Left forelimb (tissue), 1 donor: ENCODE data around the gene AFDN.

Experiments
- DNase-seq: peaks from one replicate; pipeline ENCODE4 v3.0.0-alpha.2; 2018; ENCODE audit warnings: low spot score

Gene AFDN

DNA sequence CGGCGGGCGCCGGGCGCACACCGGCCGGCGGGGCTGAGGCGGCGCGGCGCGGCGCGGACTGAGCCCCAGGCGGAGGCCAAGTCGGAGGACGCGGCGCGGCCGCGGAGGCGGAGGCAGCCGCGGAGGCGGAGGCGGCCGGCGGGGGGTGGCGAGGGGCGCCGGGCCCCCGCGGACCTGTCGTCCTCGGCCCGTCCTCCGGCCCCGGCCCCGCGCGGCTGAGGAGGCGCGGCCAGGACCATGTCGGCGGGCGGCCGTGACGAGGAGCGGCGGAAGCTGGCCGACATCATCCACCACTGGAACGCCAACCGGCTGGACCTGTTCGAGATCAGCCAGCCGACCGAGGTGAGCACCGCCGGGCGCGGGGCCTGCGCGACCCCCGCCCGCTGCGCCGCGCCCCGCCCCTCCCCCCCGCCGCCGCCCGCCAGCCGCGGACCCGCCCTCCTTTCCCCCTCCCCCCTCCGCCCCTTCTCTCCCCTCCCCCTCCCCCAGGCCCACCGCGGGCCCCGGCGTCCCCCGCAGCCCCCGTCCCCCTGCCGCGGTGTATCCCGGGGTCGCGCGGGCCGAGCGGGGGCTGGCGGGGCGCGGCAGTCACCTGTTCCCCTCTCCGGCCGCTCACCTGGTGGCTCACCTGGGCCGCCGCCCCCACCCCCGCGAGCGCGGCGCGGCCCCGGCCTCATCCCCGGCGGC is at the start of gene AFDN:
Gene AFDN (plus strand): TSS at position 16 of the 687 bp plus-strand sequence. CDS start 222 bp downstream, at position 238.
- no peak for DNase-seq

DNA sequence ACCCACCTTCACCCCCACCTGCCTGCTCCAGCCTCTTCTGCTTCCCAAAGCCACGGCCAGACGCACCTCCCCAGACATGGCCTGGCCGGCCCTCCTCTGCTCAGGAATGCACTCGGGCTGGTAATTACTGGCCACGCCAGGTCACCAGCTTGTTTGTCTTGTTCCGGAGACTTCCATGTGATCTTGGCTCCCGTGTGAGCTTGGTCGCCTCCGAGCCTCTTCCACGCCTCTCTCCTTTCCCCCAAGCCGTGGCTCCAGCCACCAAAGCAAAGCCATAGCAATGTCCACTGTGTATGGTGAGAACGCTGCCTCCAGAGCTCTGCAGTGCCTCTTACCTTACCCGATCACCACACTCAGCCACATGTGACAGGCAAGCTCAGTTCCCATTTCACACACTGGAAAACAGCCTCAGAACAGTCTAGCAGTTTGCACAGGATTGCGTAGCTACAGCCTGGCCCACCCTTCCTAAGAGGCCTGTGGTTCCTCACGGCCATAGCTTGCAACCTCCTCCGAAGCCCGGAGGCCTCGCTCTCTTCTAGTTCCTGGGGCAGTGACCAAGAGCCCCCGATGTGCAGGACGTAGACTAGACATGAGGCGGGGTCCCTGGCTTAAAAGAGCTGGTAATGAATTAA is 48.1 kb upstream of the AFDN start:
- DNase-seq = peak; percentile 55

GRCh38 chr6:167779129-167779992 is 47.4 kb upstream of the AFDN start:
- peak; percentile 41 for DNase-seq

- DNase-seq = peak; percentile 45
These were observed 46.6 kb upstream of the AFDN start for GRCh38 chr6:167779993-167780655.

DNA sequence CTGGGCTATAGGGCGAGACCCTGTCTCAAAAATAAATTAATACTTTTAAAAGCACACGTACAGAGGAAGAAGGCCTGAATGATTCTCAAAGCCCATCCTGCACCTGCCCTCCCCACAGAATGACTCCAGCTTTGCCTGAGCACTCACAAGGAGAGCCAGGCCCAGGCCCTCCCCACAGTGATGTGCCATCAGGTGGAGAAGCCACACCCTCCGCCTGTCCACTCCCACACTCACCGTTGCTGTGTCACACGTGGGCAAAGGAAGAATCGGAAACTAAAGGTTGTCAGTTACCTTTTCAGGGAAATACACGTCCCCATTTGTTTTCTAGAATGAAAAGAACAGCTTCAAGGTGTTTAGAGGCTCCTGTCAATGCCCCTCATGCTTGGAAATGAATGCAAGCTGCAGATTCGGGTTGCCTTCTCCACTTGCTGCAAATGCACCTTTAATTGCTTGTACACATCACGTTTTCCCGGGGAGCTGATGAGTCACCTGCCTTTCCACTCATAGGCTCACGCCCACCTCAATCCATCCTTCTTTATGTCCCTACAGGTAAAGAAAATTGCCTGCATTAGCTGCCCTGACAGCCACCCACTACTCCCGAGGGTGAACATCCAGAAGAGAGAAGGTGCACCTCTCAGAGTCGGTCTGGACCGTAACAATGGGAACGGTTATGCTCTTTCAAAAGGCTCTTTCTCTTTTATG is 45.5 kb upstream of the AFDN start:
- DNase-seq = peak; percentile 18

DNA sequence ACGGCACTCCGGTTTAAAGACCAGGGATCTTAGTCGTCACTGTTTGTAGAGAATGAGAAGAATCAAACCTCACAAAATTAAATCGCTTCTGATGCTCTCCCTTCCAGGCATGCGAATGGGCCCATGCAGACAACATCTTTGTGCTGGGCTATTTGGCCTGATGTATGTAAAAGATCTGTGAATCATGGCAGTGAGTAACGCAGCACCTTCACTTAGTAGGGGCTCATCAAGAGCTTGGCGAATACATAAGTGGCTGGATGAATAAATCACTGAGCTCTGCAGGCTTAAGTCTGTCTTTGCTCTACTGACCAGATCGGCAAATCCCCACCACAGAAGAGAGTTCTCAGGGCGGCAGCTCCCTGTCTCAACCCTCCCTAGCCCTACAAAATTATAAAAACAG is 44.8 kb upstream of the AFDN start:
- DNase-seq = no peak

GRCh38 chr6:167782698-167783517 is 43.8 kb upstream of the AFDN start:
- peak; percentile 45 for DNase-seq

DNA sequence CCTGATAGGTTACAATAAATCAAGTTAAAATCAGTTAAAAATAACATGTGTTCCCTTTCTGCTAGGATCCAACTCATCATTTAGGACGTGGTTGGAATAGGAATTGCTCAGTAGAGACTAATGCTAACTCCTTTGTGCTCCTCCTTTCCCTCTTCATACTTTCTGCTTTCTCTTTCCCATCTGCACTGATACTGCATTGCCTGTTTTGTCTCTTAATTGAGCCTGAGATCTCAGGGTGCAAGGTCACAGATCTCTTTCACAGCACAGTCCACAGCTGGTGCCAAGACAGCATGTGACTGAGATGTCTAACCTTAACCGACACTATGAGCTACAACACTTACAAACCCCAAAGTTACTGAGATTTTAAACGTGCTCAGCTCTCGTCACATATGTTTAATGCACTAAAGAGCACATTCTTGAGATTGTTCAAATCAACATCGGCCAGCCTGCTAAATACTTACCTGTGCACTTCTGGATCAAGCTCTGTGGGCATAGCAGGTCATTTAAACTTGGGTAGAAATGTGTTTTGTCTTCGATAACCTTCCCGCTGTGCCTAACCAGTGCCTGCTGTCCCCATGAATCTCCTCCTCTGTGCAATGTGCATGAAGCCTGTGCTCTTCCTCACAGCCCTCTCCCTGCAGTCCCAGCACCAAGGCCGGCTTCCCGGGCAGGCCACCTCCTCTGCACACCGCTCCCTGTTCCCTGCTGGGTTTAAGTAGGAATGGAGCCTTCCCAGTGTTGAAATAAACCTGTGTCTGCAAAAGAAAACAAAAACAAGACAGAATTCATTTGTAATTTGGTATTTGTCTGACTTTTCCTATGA is 39.6 kb upstream of the AFDN start:
- no peak for DNase-seq

GRCh38 chr6:167787896-167788562 is 38.7 kb upstream of the AFDN start:
- DNase-seq = no peak

DNA sequence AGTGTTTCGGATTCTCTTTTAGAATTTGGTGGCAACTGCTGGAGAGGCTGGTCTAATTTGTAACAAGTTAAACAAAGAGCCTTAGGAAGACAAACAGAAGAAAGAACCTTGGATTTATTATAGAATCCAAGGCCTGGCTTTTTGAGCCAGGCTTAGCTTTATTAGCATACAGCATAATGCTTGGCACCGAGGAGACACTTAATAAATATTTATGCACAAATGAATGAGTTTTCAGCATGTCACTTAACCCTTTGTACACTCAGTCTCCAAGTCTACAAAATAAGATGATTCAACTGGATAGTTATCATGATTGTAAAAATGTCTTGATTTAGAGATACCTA is 38.2 kb upstream of the AFDN start:
- DNase-seq = no peak

DNA sequence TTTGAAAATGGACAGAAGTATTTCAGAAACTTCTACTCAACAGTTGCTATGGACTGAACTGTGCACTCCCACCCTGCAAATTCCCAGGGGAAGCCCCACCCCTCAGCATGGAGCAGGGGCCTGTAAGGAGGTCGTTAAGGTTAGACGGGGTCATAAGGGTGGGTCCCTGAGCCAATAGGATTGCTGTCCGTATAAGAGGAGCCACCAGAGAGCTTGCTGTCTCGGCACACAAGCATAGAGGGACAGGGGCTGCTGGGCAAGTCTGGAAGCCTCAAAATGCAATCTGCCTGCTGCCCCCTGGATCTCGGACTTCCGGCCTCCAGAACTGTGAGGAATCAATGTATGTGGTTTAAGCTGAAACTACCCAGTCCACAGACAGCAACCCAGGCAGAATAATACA is 37.4 kb upstream of the AFDN start:
- no peak for DNase-seq

GRCh38 chr6:167791091-167791779 is 35.5 kb upstream of the AFDN start:
- no peak for DNase-seq

DNA sequence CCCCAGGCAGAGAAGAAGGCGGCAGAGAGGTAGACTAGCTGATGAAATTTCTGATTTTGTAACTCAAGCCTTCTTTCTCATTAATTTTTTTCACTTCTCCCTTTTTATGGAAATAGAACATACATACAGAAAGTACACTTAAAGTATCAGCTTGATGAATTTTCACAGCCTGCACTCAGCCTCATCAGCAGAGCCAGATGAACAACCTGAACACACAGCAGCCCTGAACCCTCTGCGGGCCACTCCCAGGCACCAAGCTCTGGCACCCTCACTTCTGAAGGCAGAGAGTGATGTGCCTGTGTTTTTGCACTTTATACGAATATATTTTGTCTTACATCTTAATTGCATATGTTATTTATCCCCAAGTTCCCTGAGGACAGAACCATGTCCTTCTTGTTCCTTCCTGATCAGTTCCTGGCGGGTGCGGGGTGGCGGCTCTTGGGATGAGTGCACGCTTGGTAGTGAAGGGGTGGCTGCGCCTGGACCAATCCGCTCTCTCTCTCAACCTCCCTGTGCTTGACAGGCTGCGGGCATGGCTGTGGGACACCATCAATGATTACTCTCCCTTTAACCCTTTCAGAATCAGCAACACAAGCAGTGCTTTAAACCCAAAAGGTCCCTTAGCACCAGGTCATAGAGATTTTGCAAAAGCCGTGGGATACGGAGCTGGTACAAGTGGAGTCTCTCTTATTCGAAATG is 34.8 kb upstream of the AFDN start:
- no peak for DNase-seq

GRCh38 chr6:167793421-167793820 is 33.3 kb upstream of the AFDN start:
- no peak for DNase-seq

DNA sequence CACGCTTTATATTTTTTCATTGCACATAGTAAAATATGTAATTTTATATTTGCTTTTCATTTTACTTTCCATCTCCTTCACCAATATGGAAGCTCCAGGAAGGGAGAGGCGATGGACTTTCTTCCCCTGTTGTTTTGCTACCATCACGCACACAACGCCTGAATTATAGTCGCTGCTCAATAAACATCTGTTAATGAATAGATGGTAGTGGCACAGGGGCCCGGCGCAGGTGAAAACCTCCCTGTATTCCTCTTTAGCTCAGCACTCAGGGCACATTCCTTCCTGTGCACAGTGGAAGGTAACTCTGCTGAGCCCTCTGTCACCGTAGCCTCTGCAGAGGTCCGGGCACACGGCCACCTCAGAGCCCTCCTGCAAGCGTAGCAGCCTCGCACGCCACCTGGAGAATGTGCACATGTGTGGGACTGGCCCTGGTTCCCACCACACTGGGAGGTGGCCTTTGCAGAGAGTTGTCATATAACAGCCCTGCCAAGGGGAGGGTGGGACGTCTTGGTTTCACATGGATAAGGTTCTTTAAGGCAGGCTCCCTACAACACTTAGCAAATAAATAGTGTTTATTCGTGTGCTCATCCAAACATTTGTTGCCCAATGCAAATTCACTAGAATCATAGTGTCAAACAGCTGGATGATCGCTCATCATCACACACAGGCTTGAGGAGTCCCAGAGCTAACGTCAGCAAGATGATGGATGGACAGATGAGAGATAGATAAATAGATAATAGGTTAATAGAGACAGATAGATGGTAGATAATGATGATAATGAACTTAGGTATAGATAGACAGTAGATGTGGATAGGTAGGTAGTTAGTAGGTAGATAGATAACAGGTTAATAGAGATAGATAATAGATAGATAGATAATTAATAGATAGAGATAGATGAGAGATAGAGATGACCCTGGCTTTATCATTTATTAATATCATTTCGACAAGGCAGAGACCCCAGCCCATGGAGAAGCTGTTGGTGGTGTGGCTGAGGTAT is 32.3 kb upstream of the AFDN start:
- no peak for DNase-seq

GRCh38 chr6:167795321-167795811 is 31.3 kb upstream of the AFDN start:
- no peak for DNase-seq

DNA sequence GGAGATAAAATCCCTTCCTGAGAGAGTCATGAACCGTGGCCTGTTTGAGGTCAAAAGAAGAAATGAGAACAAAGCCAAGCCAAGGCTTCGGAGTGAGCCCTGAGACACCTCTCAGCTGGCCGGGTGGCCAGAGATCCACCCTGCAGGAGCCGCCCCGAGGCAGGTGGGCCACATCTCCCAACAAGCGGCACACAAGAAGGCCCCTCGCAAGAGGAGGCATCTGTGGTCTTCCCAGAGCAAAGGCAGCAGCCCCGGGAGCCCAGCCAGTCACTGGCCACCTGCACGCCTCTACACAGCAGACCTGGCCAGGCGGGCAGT is 30.9 kb upstream of the AFDN start:
- DNase-seq = no peak
